ENCODE data around the gene TTC7B. TPM values are rescaled to one million over a fixed set of nuclear protein-coding genes. Genes with fewer than 3 reads are reported as not detected.

TTC7B gene
- total and polyA plus RNA-seq, 2 experiments from 2014 or later, result 7.9 to 28.6 TPM

DNA sequence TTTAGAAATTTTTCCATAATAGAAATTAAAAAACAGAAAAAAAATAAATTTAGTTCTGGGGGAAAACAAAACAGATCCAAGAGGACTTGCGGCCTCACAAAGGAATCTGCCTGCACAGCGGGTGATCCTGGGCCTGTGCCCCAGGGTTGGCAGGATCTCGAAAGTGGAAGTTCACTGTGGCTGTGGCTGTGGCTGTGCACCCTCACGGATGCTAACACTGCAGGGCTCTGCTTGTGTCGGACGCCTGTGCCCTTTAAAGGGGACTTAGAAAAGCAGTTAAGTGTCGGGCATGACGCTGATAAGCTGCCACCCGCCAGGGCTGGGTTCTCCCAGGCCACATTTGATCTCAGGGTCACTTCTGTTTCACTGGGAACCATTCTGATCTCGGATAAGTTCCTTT is 209.1 kb downstream of the TTC7B start:
- Histone ChIP-seq H3F3A (replicated peaks; ENCODE audit: low read depth) (no peaks in the 10 kb centered on the region), H3K4me3 (no peak overlapping the region), H3K79me2 (replicated peaks; ENCODE audit: insufficient read depth) (no peaks in the 10 kb centered on the region), H3K9me2 (ENCODE audit: insufficient read depth) (no peaks in the 10 kb centered on the region), H3K36me3 (ENCODE audit: insufficient read depth) (no peaks in the 10 kb centered on the region), H3K4me2 (no peak overlapping the region; the same call in 1 of the 2 replicates), H2AFZ (no peak overlapping the region), H3K4me1 (ENCODE audit: insufficient read depth) (peaks cover 44% of the 10 kb centered on the region), H4K20me1 (replicated peaks; ENCODE audit: insufficient read depth) (no peaks in the 10 kb centered on the region), H3K27ac (ENCODE audit: low read depth) (peak overlapping the region; percentile 34; the same call in 1 of the 2 replicates), H3K27me3 (ENCODE audit: insufficient read depth) (no peaks in the 10 kb centered on the region)
- H3K27me3 Mint-ChIP-seq (ENCODE audit: insufficient read depth, low read depth, poor library complexity), result no peaks in the 10 kb centered on the region
- 0 out of 2 replicates have a peak overlapping the region, but pooled peaks have one; percentile 38 for H3K27ac Mint-ChIP-seq
- peak; percentile 27; the same call in 2 of the 3 replicates for ATAC-seq
- no peak overlapping the region for H3K4me3 Mint-ChIP-seq
- no peak for DNase-seq (ENCODE audit: low spot score)
- H3K9me3 Mint-ChIP-seq, result no peaks in the 10 kb centered on the region
- H3K4me1 Mint-ChIP-seq, result peaks cover 59% of the 10 kb centered on the region
- TF ChIP-seq JUNB (IDR thresholded peaks at IDR 0.05; ENCODE audit: unreplicated experiment), result no peak
- TF ChIP-seq STAT1 (IDR thresholded peaks at IDR 0.05; ENCODE audit: unreplicated experiment), result no peak
- TF ChIP-seq ZNF114 (CRISPR knock-in tag; IDR thresholded peaks at IDR 0.05), result no peak
- TF ChIP-seq EZH2phosphoT487 (IDR thresholded peaks at IDR 0.05; ENCODE audit: unreplicated experiment), result no peak
- TF ChIP-seq POLR2AphosphoS5 (IDR thresholded peaks at IDR 0.05; ENCODE audit: low read depth), result no peak
- TF ChIP-seq EZH2 (IDR thresholded peaks at IDR 0.05; ENCODE audit: low read depth, unreplicated experiment), result no peak
- no peak for TF ChIP-seq ETS1 (IDR thresholded peaks at IDR 0.05)
- TF ChIP-seq NANOG (IDR thresholded peaks at IDR 0.05; ENCODE audit: borderline replicate concordance), result no peak
- TF ChIP-seq CREB1 (CRISPR knock-in tag; IDR thresholded peaks at IDR 0.05; ENCODE audit: low read depth), result no peak
- TF ChIP-seq ZNF462 (CRISPR knock-in tag; IDR thresholded peaks at IDR 0.05), result no peak
- TF ChIP-seq CTCF (conservative IDR thresholded peaks at IDR 0.05; ENCODE audit: low read depth in 2 of 2), result no peak
- TF ChIP-seq ZNF331 (CRISPR knock-in tag; IDR thresholded peaks at IDR 0.05; ENCODE audit: low read depth), result no peak
- no peak for TF ChIP-seq REST (IDR thresholded peaks at IDR 0.05; ENCODE audit: unreplicated experiment)
- H3K36me3 Mint-ChIP-seq (ENCODE audit: low read depth), result no peaks in the 10 kb centered on the region

All from GM23338 (cell line).